ENCODE results near the gene CIAO2A. TPM values are rescaled to one million over a fixed set of nuclear protein-coding genes. Genes with fewer than 3 reads are reported as not detected.

CIAO2A gene
- total RNA-seq, 3 donors from 2014 or later (not counting 1 experiment from before 2014, with no cell fraction given): 20.2 to 23.9 (median 22.9) TPM

GRCh38 chr15:64138331-64138941 is 44.8 kb upstream of the CIAO2A start:
- no peak for ATAC-seq
- Histone ChIP-seq H3K27ac (ENCODE audit: low read length) (no peak overlapping the region), H3K27me3 (ENCODE audit: control insufficient read depth, insufficient read depth, low read length) (no peaks in the 10 kb centered on the region), H3K36me3 (ENCODE audit: control insufficient read depth, insufficient read depth, low read length) (peaks cover 58% of the 10 kb centered on the region), H3K9me3 (ENCODE audit: control insufficient read depth, insufficient read depth, low read length) (no peaks in the 10 kb centered on the region), H3K4me3 (ENCODE audit: low read length) (no peak overlapping the region), H3K4me1 (ENCODE audit: control insufficient read depth, insufficient read depth, low read length) (no peaks in the 10 kb centered on the region)
- H3K27ac Mint-ChIP-seq: peak overlapping the region in 1 of 2 donors; percentile 39
- TF ChIP-seq, protein P1, sequence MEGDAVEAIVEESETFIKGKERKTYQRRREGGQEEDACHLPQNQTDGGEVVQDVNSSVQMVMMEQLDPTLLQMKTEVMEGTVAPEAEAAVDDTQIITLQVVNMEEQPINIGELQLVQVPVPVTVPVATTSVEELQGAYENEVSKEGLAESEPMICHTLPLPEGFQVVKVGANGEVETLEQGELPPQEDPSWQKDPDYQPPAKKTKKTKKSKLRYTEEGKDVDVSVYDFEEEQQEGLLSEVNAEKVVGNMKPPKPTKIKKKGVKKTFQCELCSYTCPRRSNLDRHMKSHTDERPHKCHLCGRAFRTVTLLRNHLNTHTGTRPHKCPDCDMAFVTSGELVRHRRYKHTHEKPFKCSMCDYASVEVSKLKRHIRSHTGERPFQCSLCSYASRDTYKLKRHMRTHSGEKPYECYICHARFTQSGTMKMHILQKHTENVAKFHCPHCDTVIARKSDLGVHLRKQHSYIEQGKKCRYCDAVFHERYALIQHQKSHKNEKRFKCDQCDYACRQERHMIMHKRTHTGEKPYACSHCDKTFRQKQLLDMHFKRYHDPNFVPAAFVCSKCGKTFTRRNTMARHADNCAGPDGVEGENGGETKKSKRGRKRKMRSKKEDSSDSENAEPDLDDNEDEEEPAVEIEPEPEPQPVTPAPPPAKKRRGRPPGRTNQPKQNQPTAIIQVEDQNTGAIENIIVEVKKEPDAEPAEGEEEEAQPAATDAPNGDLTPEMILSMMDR (IDR thresholded peaks at IDR 0.05): no peak
- DNase-seq: no peak
- peaks cover 0 to 8% of the 10 kb centered on the region in 2 donors for H3K4me1 Mint-ChIP-seq
- no peaks in the 10 kb centered on the region for H3K9me3 Mint-ChIP-seq
- H3K27me3 Mint-ChIP-seq (ENCODE audit: low read depth in 2 of 2): no peaks in the 10 kb centered on the region
- 96% methylated on average over 4 of the region's 4 CpGs for WGBS (ENCODE audit: insufficient coverage)
- intact Hi-C loops (cut with micrococcal nuclease): no loop called here
- H3K36me3 Mint-ChIP-seq: peaks cover 6% of the 10 kb centered on the region
- H3K4me3 Mint-ChIP-seq: no peak overlapping the region

DNA sequence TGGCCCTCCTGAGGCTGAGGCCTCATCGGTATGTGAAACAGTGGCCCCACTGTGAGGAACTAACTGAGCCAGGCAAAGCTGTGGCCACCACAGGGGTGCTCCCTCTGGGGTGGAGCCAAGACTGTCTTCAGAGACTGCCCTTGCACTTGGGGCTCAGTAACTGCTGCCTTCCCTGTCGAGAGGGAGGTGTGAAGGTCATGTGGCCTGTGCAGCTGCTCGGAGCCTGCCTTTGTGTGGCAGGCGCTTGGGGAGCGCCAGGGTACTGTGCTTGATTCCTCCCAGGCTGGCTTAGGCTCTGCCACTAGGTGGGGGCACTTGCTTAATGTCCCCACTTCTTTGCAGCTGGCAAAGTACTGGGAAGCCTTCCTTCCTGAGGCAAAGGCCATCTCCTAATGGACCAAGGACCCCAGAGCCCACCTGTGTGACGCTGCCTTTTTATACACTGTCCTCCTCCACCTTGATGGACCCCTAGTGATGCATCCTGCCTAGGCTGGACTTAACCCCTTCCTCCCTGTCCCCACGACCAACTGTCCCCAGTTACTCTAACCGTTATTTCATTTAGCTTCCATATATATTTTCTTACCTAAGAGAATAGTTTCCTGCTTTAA is 43.7 kb upstream of the CIAO2A start:
- H3K4me3 Mint-ChIP-seq: no peak overlapping the region
- TF ChIP-seq, protein P1 (IDR thresholded peaks at IDR 0.05): no peak
- ATAC-seq (peak; percentile 31 to 49 (median 41)), DNase-seq (no peak)
- no peaks in the 10 kb centered on the region for H3K4me1 ChIP-seq (ENCODE audit: control insufficient read depth, insufficient read depth, low read length)
- H3K36me3 ChIP-seq (ENCODE audit: control insufficient read depth, insufficient read depth, low read length): peaks cover 57% of the 10 kb centered on the region
- H3K36me3 Mint-ChIP-seq: peaks cover 6% of the 10 kb centered on the region
- no peaks in the 10 kb centered on the region for H3K9me3 Mint-ChIP-seq
- peaks cover 0 to 8% of the 10 kb centered on the region in 2 donors for H3K4me1 Mint-ChIP-seq
- intact Hi-C loops (cut with micrococcal nuclease): no loop called here
- no peak overlapping the region for H3K27ac Mint-ChIP-seq
- WGBS (ENCODE audit: insufficient coverage): 79% methylated on average over 8 of the region's 8 CpGs
- no peaks in the 10 kb centered on the region for H3K9me3 ChIP-seq (ENCODE audit: control insufficient read depth, insufficient read depth, low read length)
- no peak overlapping the region for H3K27ac ChIP-seq (ENCODE audit: low read length)
- no peak overlapping the region for H3K4me3 ChIP-seq (ENCODE audit: low read length)
- H3K27me3 ChIP-seq (ENCODE audit: control insufficient read depth, insufficient read depth, low read length): no peaks in the 10 kb centered on the region
- H3K27me3 Mint-ChIP-seq (ENCODE audit: low read depth in 2 of 2): no peaks in the 10 kb centered on the region

DNA sequence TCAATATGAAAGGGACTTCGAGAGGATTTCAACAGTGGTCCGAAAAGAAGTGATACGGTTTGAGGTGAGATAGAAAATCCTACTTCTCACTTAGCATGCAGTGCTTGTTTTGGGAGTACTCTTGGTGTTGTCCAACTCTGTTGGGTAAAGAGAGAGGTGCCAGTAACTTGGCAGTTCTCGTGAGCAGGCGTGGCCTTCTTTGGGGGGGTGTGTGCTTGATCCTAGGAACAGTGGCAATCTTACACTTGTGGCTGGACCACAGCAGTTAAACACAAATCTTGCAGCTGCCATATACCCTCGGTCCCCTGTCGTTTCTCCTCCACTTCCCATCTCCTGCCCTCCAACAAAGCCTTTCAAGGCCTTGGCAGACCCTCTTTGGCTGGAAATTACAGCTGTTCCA is 42.7 kb upstream of the CIAO2A start:
- Mint-ChIP-seq H3K36me3 (peaks cover 6% of the 10 kb centered on the region), H3K27me3 (ENCODE audit: low read depth in 2 of 2) (no peaks in the 10 kb centered on the region)
- ATAC-seq: no peak

More for the DNA sequence above, 42.7 kb upstream of the CIAO2A start:
- TF ChIP-seq, protein P1 (IDR thresholded peaks at IDR 0.05): no peak
- 95% methylated on average over 4 of the region's 7 CpGs for WGBS (ENCODE audit: insufficient coverage)
- intact Hi-C loops (cut with micrococcal nuclease): no loop called here
- H3K9me3 Mint-ChIP-seq: no peaks in the 10 kb centered on the region
- H3K4me3 Mint-ChIP-seq: no peak overlapping the region
- H3K27ac Mint-ChIP-seq: no peak overlapping the region
- peaks cover 0 to 8% of the 10 kb centered on the region in 2 donors for H3K4me1 Mint-ChIP-seq
- no peak overlapping the region for H3K4me3 ChIP-seq (ENCODE audit: low read length)
- H3K27me3 ChIP-seq (ENCODE audit: control insufficient read depth, insufficient read depth, low read length): no peaks in the 10 kb centered on the region
- H3K27ac ChIP-seq (ENCODE audit: low read length): no peak overlapping the region
- H3K4me1 ChIP-seq (ENCODE audit: control insufficient read depth, insufficient read depth, low read length): no peaks in the 10 kb centered on the region
- peaks cover 63% of the 10 kb centered on the region for H3K36me3 ChIP-seq (ENCODE audit: control insufficient read depth, insufficient read depth, low read length)
- DNase-seq: no peak
- no peaks in the 10 kb centered on the region for H3K9me3 ChIP-seq (ENCODE audit: control insufficient read depth, insufficient read depth, low read length)

Measured in natural killer cell (primary cell).